H1 (cell line): Measurements from ENCODE around the gene RBCK1. TPM values are rescaled to one million over a fixed set of nuclear protein-coding genes. Genes with fewer than 3 reads are reported as not detected.

Source experiments
- CBX8 ChIP-seq: fragments of 300-800, 300-1000 bp; sonication (generic); IDR thresholded peaks from 2 replicates; pipeline ENCODE4 v1.7.1; 2016; ENCODE audit warnings: low read depth, low read length, borderline replicate concordance
- GABPA ChIP-seq: IDR thresholded peaks from 2 replicates; pipeline ENCODE4 v1.6.1; 2011; ENCODE audit warnings: mild to moderate bottlenecking, low read length, moderate library complexity, borderline replicate concordance; ENCODE audit not compliant: insufficient read depth
- KDM4A ChIP-seq: IDR thresholded peaks from one replicate; pipeline ENCODE4 v1.7.1; 2012; ENCODE audit warnings: low read depth, mild to moderate bottlenecking, moderate library complexity, low read length, inconsistent platforms; ENCODE audit not compliant: severe bottlenecking
- RAD21 ChIP-seq, 2 experiments: IDR thresholded peaks in 1 of 2; conservative IDR thresholded peaks in 1 of 2; 2 replicates each; pipeline ENCODE4 v1.6.1; 2011; ENCODE audit warnings: low read depth in 2 of 2, low read length in 2 of 2, improper control_type of control experiment in 1 of 2, inconsistent platforms in 1 of 2, mild to moderate bottlenecking in 1 of 2, moderate library complexity in 1 of 2
- TEAD4 ChIP-seq: IDR thresholded peaks from 2 replicates; pipeline ENCODE4 v1.6.1; 2012; ENCODE audit warnings: low read depth, low read length, inconsistent platforms, mixed read lengths
- polyA plus RNA-seq, 7 experiments: library from polyadenylated mRNA; depleted of rRNA in 3 of 7; stranded (reverse) in 5 of 7; unstranded in 2 of 7; fragments of >200 nt in 5 of 7; fragments of 200-250 nt in 2 of 7; gene quantifications; 1 replicate in 5 of 7; 2 replicates in 1 of 7; 4 replicates in 1 of 7; pipeline versions ENCODE4 v1.2.1 to v1.2.3, GENCODE V29; 2011 to 2013; ENCODE audit warnings: missing spikeins in 2 of 7, mixed read lengths in 2 of 7
- total RNA-seq: library from RNA; stranded (reverse); fragmentation: NEBNext Ultra II Directional; extraction: Animal tissue kit (Norgen Biotek cat#: 25700); gene quantifications from 2 replicates; pipeline ENCODE4 v1.2.1, GENCODE V29; 2021

The RBCK1 gene
- total and polyA plus RNA-seq, 2 of the 8 experiments (the other 6 are each of a cell fraction or from before 2014, with no cell fraction given) = 43.1 to 54.7 TPM

DNA sequence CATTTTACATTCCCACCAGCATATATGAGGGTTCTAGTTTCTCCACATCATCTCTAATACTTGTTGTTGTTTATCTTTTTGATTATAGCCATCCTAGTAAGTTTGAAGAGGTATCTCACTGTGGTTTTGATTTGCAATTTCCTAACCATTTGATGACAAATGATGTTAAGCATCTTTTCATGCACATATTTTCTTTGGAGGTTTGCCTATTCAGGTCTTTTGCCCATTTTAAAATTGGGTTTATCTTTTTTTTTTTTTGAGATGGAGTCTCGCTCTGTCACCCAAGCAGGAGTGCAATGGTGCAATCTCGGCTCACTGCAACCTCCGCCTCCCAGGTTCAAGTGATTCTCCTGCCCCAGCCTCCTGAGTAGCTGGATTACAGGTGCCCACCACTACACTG, 4.0 kb downstream of the RBCK1 start (continued):
- no peak for TF ChIP-seq KDM4A
- TF ChIP-seq TEAD4 = no peak
- TF ChIP-seq GABPA = no peak
- TF ChIP-seq RAD21 (IDR thresholded peaks at IDR 0.05 in 1 of 2, conservative IDR thresholded peaks at IDR 0.05 in 1 of 2; ENCODE audit: low read depth in 2 of 2, low read length in 2 of 2) = no peak
- TF ChIP-seq CBX8 = no peak
